ENCODE measurements around the gene SIN3B. TPM values are rescaled to one million over a fixed set of nuclear protein-coding genes. Genes with fewer than 3 reads are reported as not detected.

Gene SIN3B
- total and polyA plus RNA-seq, 9 of the 15 experiments (the other 6 are each of a cell fraction or from before 2014, with no cell fraction given), result 0.51 to 34.2 (median 14.3) TPM

DNA sequence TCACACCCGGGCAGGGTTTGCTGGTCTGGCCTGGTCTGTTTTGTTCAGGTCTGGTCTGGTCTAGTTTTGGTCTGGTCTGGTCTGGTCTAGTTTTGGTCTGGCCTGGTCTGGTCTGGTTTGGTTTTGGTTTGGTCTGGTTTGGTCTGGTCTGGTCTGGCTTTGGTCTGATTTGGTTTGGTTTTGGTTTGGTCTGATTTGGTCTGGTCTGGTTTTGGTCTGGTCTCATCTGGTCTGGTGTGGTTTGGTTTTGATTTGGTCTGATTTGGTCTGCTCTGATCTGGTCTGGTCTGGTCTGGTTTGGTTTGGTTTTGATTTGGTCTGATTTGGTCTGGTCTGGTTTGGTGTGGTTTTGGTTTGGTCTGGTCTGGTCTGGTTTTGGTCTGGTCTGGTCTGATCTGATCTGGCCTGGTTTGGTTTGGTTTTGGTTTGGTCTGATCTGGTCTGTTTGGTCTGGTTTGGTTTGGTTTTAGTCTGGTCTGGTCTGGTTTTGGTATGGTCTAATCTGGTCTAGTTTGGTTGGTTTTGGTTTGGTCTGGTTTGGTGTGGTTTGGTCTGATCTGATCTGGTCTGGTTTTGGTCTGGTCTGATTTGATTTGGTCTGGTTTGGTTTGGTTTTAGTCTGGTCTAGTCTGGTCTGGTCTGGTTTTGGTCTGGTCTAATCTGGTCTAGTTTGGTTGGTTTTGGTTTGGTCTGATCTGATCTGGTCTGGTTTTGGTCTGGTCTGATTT lies 45.2 kb downstream of the SIN3B start (continued):
- TF ChIP-seq, protein P1, sequence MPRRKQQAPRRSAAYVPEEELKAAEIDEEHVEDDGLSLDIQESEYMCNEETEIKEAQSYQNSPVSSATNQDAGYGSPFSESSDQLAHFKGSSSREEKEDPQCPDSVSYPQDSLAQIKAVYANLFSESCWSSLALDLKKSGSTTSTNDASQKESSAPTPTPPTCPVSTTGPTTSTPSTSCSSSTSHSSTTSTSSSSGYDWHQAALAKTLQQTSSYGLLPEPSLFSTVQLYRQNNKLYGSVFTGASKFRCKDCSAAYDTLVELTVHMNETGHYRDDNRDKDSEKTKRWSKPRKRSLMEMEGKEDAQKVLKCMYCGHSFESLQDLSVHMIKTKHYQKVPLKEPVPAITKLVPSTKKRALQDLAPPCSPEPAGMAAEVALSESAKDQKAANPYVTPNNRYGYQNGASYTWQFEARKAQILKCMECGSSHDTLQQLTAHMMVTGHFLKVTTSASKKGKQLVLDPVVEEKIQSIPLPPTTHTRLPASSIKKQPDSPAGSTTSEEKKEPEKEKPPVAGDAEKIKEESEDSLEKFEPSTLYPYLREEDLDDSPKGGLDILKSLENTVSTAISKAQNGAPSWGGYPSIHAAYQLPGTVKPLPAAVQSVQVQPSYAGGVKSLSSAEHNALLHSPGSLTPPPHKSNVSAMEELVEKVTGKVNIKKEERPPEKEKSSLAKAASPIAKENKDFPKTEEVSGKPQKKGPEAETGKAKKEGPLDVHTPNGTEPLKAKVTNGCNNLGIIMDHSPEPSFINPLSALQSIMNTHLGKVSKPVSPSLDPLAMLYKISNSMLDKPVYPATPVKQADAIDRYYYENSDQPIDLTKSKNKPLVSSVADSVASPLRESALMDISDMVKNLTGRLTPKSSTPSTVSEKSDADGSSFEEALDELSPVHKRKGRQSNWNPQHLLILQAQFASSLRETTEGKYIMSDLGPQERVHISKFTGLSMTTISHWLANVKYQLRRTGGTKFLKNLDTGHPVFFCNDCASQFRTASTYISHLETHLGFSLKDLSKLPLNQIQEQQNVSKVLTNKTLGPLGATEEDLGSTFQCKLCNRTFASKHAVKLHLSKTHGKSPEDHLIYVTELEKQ (CRISPR knock-in tag; IDR thresholded peaks at IDR 0.05), result no peak
- TF ChIP-seq BCOR (IDR thresholded peaks at IDR 0.05) (peak; percentile 63; the same call in 1 of the 2 replicates), HCFC1 (IDR thresholded peaks at IDR 0.05; ENCODE audit: low read depth, low read length) (no peak), DMBX1 (CRISPR knock-in tag; IDR thresholded peaks at IDR 0.05; ENCODE audit: borderline replicate concordance) (no peak), ZNF589 (CRISPR knock-in tag; IDR thresholded peaks at IDR 0.05; ENCODE audit: low read depth) (no peak), CCNT2 (IDR thresholded peaks at IDR 0.05; ENCODE audit: borderline replicate concordance, extremely low read depth, insufficient read length, low read depth, low read length) (no peak), ADNP (tag; IDR thresholded peaks at IDR 0.05) (no peak), RBM25 (IDR thresholded peaks at IDR 0.05; ENCODE audit: low read depth, low read length, severe bottlenecking) (no peak), SAFB2 (IDR thresholded peaks at IDR 0.05; ENCODE audit: borderline replicate concordance, low read depth, low read length, severe bottlenecking) (no peak), TCF7L2 (IDR thresholded peaks at IDR 0.05; ENCODE audit: low read depth, low read length) (no peak), TRIM24 (IDR thresholded peaks at IDR 0.05) (peak; percentile 97), SMAD4 (CRISPR knock-in tag; conservative IDR thresholded peaks at IDR 0.05) (no peak), ZEB2 (IDR thresholded peaks at IDR 0.05) (no peak), MEIS2 (IDR thresholded peaks at IDR 0.05; ENCODE audit: partially characterized antibody) (no peak), TFAM (CRISPR knock-in tag; conservative IDR thresholded peaks at IDR 0.05) (no peak), ELF4 (CRISPR knock-in tag; IDR thresholded peaks at IDR 0.05) (no peak), ZNF586 (CRISPR knock-in tag; conservative IDR thresholded peaks at IDR 0.05) (no peak), HDAC1 (IDR thresholded peaks at IDR 0.05) (0 out of 4 replicates have a peak, but pooled peaks of 1 of the 2 experiments have one; percentile 14), POLR3G (IDR thresholded peaks at IDR 0.05; ENCODE audit: extremely low read depth, insufficient read length, insufficient replicate concordance) (no peak), LARP7 (IDR thresholded peaks at IDR 0.05) (peak; percentile 50; the same call in 1 of the 2 replicates), CBX5 (IDR thresholded peaks at IDR 0.05; ENCODE audit: borderline replicate concordance, low read depth) (no peak), SIX5 (IDR thresholded peaks at IDR 0.05; ENCODE audit: borderline replicate concordance in 1 of 2, insufficient read depth in 1 of 2, low read depth in 1 of 2, low read length in 2 of 2) (peak in 1 of 2 experiments; percentile 12; a peak in 1 of 4 replicates)
- TF ChIP-seq, protein P2, sequence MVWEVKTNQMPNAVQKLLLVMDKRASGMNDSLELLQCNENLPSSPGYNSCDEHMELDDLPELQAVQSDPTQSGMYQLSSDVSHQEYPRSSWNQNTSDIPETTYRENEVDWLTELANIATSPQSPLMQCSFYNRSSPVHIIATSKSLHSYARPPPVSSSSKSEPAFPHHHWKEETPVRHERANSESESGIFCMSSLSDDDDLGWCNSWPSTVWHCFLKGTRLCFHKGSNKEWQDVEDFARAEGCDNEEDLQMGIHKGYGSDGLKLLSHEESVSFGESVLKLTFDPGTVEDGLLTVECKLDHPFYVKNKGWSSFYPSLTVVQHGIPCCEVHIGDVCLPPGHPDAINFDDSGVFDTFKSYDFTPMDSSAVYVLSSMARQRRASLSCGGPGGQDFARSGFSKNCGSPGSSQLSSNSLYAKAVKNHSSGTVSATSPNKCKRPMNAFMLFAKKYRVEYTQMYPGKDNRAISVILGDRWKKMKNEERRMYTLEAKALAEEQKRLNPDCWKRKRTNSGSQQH (CRISPR knock-in tag; IDR thresholded peaks at IDR 0.05), result no peak
- TF ChIP-seq, protein P3, sequence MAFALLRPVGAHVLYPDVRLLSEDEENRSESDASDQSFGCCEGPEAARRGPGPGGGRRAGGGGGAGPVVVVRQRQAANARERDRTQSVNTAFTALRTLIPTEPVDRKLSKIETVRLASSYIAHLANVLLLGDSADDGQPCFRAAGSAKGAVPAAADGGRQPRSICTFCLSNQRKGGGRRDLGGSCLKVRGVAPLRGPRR (CRISPR knock-in tag; IDR thresholded peaks at IDR 0.05), result no peak
